ENCODE measurements around the gene KBTBD7. TPM values are rescaled to one million over a fixed set of nuclear protein-coding genes. Genes with fewer than 3 reads are reported as not detected.

Gene KBTBD7
- total RNA-seq, 4 donors from 2014 or later = 2.6 to 5.9 (median 4.1) TPM

GRCh38 chr13:41145136-41145908 is 49.0 kb downstream of the KBTBD7 start:
- no peak overlapping the region for H3K27ac ChIP-seq
- intact Hi-C loops (cut with DNase I) = no loop called here
- TF ChIP-seq, protein P1, sequence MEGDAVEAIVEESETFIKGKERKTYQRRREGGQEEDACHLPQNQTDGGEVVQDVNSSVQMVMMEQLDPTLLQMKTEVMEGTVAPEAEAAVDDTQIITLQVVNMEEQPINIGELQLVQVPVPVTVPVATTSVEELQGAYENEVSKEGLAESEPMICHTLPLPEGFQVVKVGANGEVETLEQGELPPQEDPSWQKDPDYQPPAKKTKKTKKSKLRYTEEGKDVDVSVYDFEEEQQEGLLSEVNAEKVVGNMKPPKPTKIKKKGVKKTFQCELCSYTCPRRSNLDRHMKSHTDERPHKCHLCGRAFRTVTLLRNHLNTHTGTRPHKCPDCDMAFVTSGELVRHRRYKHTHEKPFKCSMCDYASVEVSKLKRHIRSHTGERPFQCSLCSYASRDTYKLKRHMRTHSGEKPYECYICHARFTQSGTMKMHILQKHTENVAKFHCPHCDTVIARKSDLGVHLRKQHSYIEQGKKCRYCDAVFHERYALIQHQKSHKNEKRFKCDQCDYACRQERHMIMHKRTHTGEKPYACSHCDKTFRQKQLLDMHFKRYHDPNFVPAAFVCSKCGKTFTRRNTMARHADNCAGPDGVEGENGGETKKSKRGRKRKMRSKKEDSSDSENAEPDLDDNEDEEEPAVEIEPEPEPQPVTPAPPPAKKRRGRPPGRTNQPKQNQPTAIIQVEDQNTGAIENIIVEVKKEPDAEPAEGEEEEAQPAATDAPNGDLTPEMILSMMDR (IDR thresholded peaks at IDR 0.05) = no peak
- no peak for TF ChIP-seq POLR2A (IDR thresholded peaks at IDR 0.05)
- H3K4me1 ChIP-seq = no peaks in the 10 kb centered on the region
- H3K4me3 ChIP-seq = no peak overlapping the region
- no peaks in the 10 kb centered on the region for H3K36me3 ChIP-seq
- WGBS, 2 donors = 76 to 80% methylated on average over 3 to 4 of the region's 4 CpGs
- DNase-seq = no peak
- H3K9me3 ChIP-seq = peaks cover 0 to 39% (median 30%) of the 10 kb centered on the region in 3 donors
- no peaks in the 10 kb centered on the region for H3K27me3 ChIP-seq

GRCh38 chr13:41144576-41144975 is 49.8 kb downstream of the KBTBD7 start:
- H3K27ac ChIP-seq = no peak overlapping the region
- WGBS, 2 donors = 57 to 63% methylated on average over 2 of the region's 2 CpGs
- H3K4me3 ChIP-seq = no peak overlapping the region
- no peaks in the 10 kb centered on the region for H3K36me3 ChIP-seq
- peaks cover 0 to 32% (median 22%) of the 10 kb centered on the region in 3 donors for H3K9me3 ChIP-seq
- DNase-seq = no peak
- TF ChIP-seq, protein P1 (IDR thresholded peaks at IDR 0.05) = no peak
- no peak for TF ChIP-seq POLR2A (IDR thresholded peaks at IDR 0.05)
- intact Hi-C loops (cut with DNase I) = no loop called here
- H3K4me1 ChIP-seq = peaks cover 0 to under 1% (median 0%) of the 10 kb centered on the region in 3 donors
- H3K27me3 ChIP-seq = no peaks in the 10 kb centered on the region

Other genes starting within 250 kb of the KBTBD7 start
- 10 to 100 TPM; 61.9 to 84.5 (median 71.5) TPM for gene ELF1, start 175.3 kb downstream of the KBTBD7 start, total RNA-seq
- 10 to 100 TPM in 1 of 4 donors, 1 to 10 TPM in 3; 6.1 to 12.6 (median 7.1) TPM for gene WBP4, start 133.1 kb downstream of the KBTBD7 start, total RNA-seq
- 1 to 10 TPM; 1.1 to 5.3 (median 4.1) TPM for gene KBTBD6, start 61.8 kb downstream of the KBTBD7 start, total RNA-seq
- gene MTRF1, start 69.0 kb upstream of the KBTBD7 start, total RNA-seq = 10 to 100 TPM; 11.3 to 14.0 (median 12.2) TPM
- gene NAA16, start 116.7 kb upstream of the KBTBD7 start, total RNA-seq = 10 to 100 TPM in 3 of 4 donors, 1 to 10 TPM in 1; 8.1 to 21.4 (median 12.1) TPM